CD14-positive monocyte (primary cell): ENCODE measurements around the gene TRIM37. TPM values are rescaled to one million over a fixed set of nuclear protein-coding genes. Genes with fewer than 3 reads are reported as not detected.
"Not testable (repeated sequence)": the region's sequence is repeated elsewhere in the genome, so short reads cannot be mapped to it uniquely, and the experiment has no call there.

Experiments used
- DNase-seq, 3 donors: peaks; one replicate each; pipeline ENCODE4 v3.0.0-alpha.2; 2011 to 2022
- H2AFZ ChIP-seq: 2 replicates; pipeline ENCODE4 v1.6.0; 2012; ENCODE audit warnings: mild to moderate bottlenecking, low read depth, low read length, inconsistent platforms; ENCODE audit not compliant: insufficient read depth, poor library complexity, severe bottlenecking
- H3K27ac ChIP-seq, 2 donors: 1 replicate in 1 of 2; 2 replicates in 1 of 2; pipeline ENCODE4 v1.5.1; 2012 to 2013; ENCODE audit warnings: low read length in 2 of 2, control low read depth in 1 of 2, inconsistent platforms in 1 of 2, low read depth in 1 of 2, mild to moderate bottlenecking in 1 of 2
- H3K27me3 ChIP-seq, 2 donors: one replicate each; pipeline versions ENCODE4 v1.6.0 to v1.6.1; 2011 to 2013; ENCODE audit warnings: low read length in 2 of 2; ENCODE audit not compliant: control insufficient read depth in 2 of 2, insufficient read depth in 2 of 2
- H3K36me3 ChIP-seq, 2 donors: replicated peaks in 1 of 2; 1 replicate in 1 of 2; 2 replicates in 1 of 2; pipeline versions ENCODE4 v1.5.1 to v1.6.1; 2012 to 2013; ENCODE audit warnings: low read length in 2 of 2, control low read depth in 1 of 2, inconsistent platforms in 1 of 2, mild to moderate bottlenecking in 1 of 2; ENCODE audit not compliant: insufficient read depth in 2 of 2, control insufficient read depth in 1 of 2
- H3K4me1 ChIP-seq, 2 donors: 1 replicate in 1 of 2; 2 replicates in 1 of 2; pipeline versions ENCODE4 v1.5.1 to v1.6.1; 2012 to 2013; ENCODE audit warnings: low read length in 2 of 2, control low read depth in 1 of 2, inconsistent platforms in 1 of 2, mild to moderate bottlenecking in 1 of 2, moderate library complexity in 1 of 2; ENCODE audit not compliant: insufficient read depth in 2 of 2, control insufficient read depth in 1 of 2
- H3K4me2 ChIP-seq: replicated peaks from 2 replicates; pipeline ENCODE3; 2012; ENCODE audit warnings: low read length, moderate library complexity, mild to moderate bottlenecking; ENCODE audit not compliant: poor library complexity, severe bottlenecking; ENCODE audit errors: extremely low read depth
- H3K4me3 ChIP-seq, 3 experiments: fragments of 200-600 bp in 1 of 3; sonication (generic) in 1 of 3; replicated peaks in 1 of 3; 1 replicate in 2 of 3; 2 replicates in 1 of 3; pipeline ENCODE4 v1.5.1; 2011 to 2013; ENCODE audit warnings: low read length in 3 of 3, mild to moderate bottlenecking in 3 of 3, control low read depth in 2 of 3, low read depth in 2 of 3, inconsistent platforms in 1 of 3, moderate library complexity in 1 of 3
- H3K79me2 ChIP-seq: 2 replicates; pipeline ENCODE4 v1.6.0; 2012; ENCODE audit warnings: mild to moderate bottlenecking, control low read depth, inconsistent platforms, low read length, moderate library complexity; ENCODE audit not compliant: insufficient read depth
- H3K9ac ChIP-seq: 2 replicates; pipeline ENCODE4 v1.6.0; 2017; ENCODE audit warnings: low read length, mild to moderate bottlenecking; ENCODE audit not compliant: insufficient read depth, poor library complexity, severe bottlenecking
- H3K9me3 ChIP-seq, 2 donors: replicated peaks in 1 of 2; 1 replicate in 1 of 2; 2 replicates in 1 of 2; pipeline versions ENCODE4 v1.5.1 to v1.6.1; 2012 to 2013; ENCODE audit warnings: low read length in 2 of 2, control low read depth in 1 of 2; ENCODE audit not compliant: control insufficient read depth in 1 of 2, insufficient read depth in 1 of 2
- H4K20me1 ChIP-seq: 2 replicates; pipeline ENCODE4 v1.6.0; 2012; ENCODE audit warnings: mild to moderate bottlenecking, low read length, control low read depth, moderate library complexity; ENCODE audit not compliant: insufficient read depth
- H3K27ac Mint-ChIP-seq, 7 donors: one replicate each; pipeline ENCODE4 v1.8.0; 2020; ENCODE audit warnings: mild to moderate bottlenecking in 7 of 7, mixed read lengths in 7 of 7, moderate library complexity in 6 of 7, inconsistent platforms in 2 of 7
- H3K27me3 Mint-ChIP-seq, 3 donors: one replicate each; pipeline ENCODE4 v1.8.0; 2021 to 2022; ENCODE audit warnings: low read depth in 3 of 3, mild to moderate bottlenecking in 3 of 3, mixed read lengths in 3 of 3, moderate library complexity in 3 of 3, inconsistent platforms in 1 of 3
- H3K36me3 Mint-ChIP-seq, 2 donors: one replicate each; pipeline ENCODE4 v1.8.0; 2020; ENCODE audit warnings: mixed read lengths in 2 of 2, inconsistent platforms in 1 of 2, mild to moderate bottlenecking in 1 of 2
- H3K4me1 Mint-ChIP-seq: one replicate; pipeline ENCODE4 v1.8.0; 2020; ENCODE audit warnings: mild to moderate bottlenecking, mixed read lengths
- H3K4me3 Mint-ChIP-seq, 2 donors: one replicate each; pipeline ENCODE4 v1.8.0; 2020; ENCODE audit warnings: mild to moderate bottlenecking in 2 of 2, mixed read lengths in 2 of 2, moderate library complexity in 1 of 2
- H3K9me3 Mint-ChIP-seq, 7 donors: one replicate each; pipeline ENCODE4 v1.8.0; 2020 to 2022; ENCODE audit warnings: mixed read lengths in 7 of 7, mild to moderate bottlenecking in 6 of 7, moderate library complexity in 6 of 7, inconsistent platforms in 2 of 7
- CTCF ChIP-seq: fragments of 200-600 bp; IDR thresholded peaks from one replicate; pipeline ENCODE4 v1.8.0; 2022; ENCODE audit warnings: antibody characterized with exemption, mild to moderate bottlenecking
- WGBS: methylation state at CpG from one replicate; pipeline ENCODE4 v1.1.5; 2013; ENCODE audit warnings: missing lambda C conversion rate; ENCODE audit not compliant: insufficient coverage; 5-methylcytosine and 5-hydroxymethylcytosine counted together
- intact Hi-C, 2 donors: fragments of 100-400 bp; cut with micrococcal nuclease; formaldehyde crosslinking; loops; one replicate each; pipeline versions ENCODE4 v1.15.0 to v1.15.1; 2023
- polyA plus RNA-seq, 3 donors: library from polyadenylated mRNA; depleted of rRNA in 1 of 3; unstranded in 2 of 3; stranded (reverse) in 1 of 3; fragments of 300-500 nt in 2 of 3; fragments of >200 nt in 1 of 3; fragmentation: Illumina TruSeq in 2 of 3; gene quantifications; 1 replicate in 2 of 3; 2 replicates in 1 of 3; pipeline ENCODE4 v1.2.3, GENCODE V29; 2012 to 2021

Gene TRIM37
- polyA plus RNA-seq, 3 donors: 2.7 to 6.1 (median 5.3) TPM

- H3K4me2 ChIP-seq: no peak overlapping the region
- no CpG with 5 or more reads among the region's 8 CpGs for WGBS
- Mint-ChIP-seq H3K36me3 (peaks cover 19 to 25% of the 10 kb centered on the region in 2 donors), H3K9me3 (peaks cover 0 to 3% (median 0%) of the 10 kb centered on the region in 7 donors), H3K27me3 (no peaks in the 10 kb centered on the region), H3K4me3 (no peak overlapping the region), H3K27ac (peak overlapping the region in 1 of 7 donors; percentile 38), H3K4me1 (no peaks in the 10 kb centered on the region)
- no peak for DNase-seq
- no peak overlapping the region for H3K4me3 ChIP-seq
- no peak overlapping the region for H2AFZ ChIP-seq
- H3K9ac ChIP-seq: no peak overlapping the region
- no peaks in the 10 kb centered on the region for H3K4me1 ChIP-seq
- no peaks in the 10 kb centered on the region for H3K27me3 ChIP-seq
- H4K20me1 ChIP-seq: no peaks in the 10 kb centered on the region
- no peaks in the 10 kb centered on the region for H3K9me3 ChIP-seq
- H3K27ac ChIP-seq: no peak overlapping the region
- intact Hi-C loops: no loop called here
- peaks cover 23% of the 10 kb centered on the region for H3K79me2 ChIP-seq
- TF ChIP-seq CTCF: no peak
- H3K36me3 ChIP-seq: peaks cover 5 to 22% of the 10 kb centered on the region in 2 donors
These were observed 12.9 kb downstream of the TRIM37 start for GRCh38 chr17:59093702-59094231.

- peaks cover 20% of the 10 kb centered on the region for H3K79me2 ChIP-seq
- no peaks in the 10 kb centered on the region for H3K27me3 ChIP-seq
- WGBS: 87% methylated on average over 1 of the region's 4 CpGs
- no peak for TF ChIP-seq CTCF
- no peak overlapping the region for H3K4me3 ChIP-seq
- H3K4me1 ChIP-seq: no peaks in the 10 kb centered on the region
- no peaks in the 10 kb centered on the region for H3K9me3 ChIP-seq
- no peak overlapping the region for H3K9ac ChIP-seq
- intact Hi-C loops: no loop called here
- H3K27ac ChIP-seq: no peak overlapping the region
- no peak overlapping the region for H3K27ac Mint-ChIP-seq
- peaks cover 23 to 25% of the 10 kb centered on the region in 2 donors for H3K36me3 Mint-ChIP-seq
- DNase-seq: no peak
- H3K4me2 ChIP-seq: no peak overlapping the region
- no peaks in the 10 kb centered on the region for H3K4me1 Mint-ChIP-seq
- no peaks in the 10 kb centered on the region for H3K27me3 Mint-ChIP-seq
- H4K20me1 ChIP-seq: no peaks in the 10 kb centered on the region
- H3K9me3 Mint-ChIP-seq: peaks cover 0 to 3% (median 0%) of the 10 kb centered on the region in 7 donors
- no peak overlapping the region for H2AFZ ChIP-seq
- H3K4me3 Mint-ChIP-seq: no peak overlapping the region
- H3K36me3 ChIP-seq: peaks cover 8 to 26% of the 10 kb centered on the region in 2 donors
These were observed 13.5 kb downstream of the TRIM37 start for GRCh38 chr17:59093145-59093701.

GRCh38 chr17:59090593-59090992 lies 16.1 kb downstream of the TRIM37 start:
- intact Hi-C loops, H3K27ac ChIP-seq, H2AFZ ChIP-seq, H3K4me1 Mint-ChIP-seq, H3K27me3 ChIP-seq, H4K20me1 ChIP-seq, H3K9me3 Mint-ChIP-seq, DNase-seq, H3K79me2 ChIP-seq, H3K27me3 Mint-ChIP-seq, H3K4me3 ChIP-seq, H3K4me1 ChIP-seq, H3K4me2 ChIP-seq, H3K27ac Mint-ChIP-seq, H3K9me3 ChIP-seq, H3K9ac ChIP-seq, H3K4me3 Mint-ChIP-seq: not testable (repeated sequence)
- H3K36me3 ChIP-seq: peaks cover 14 to 40% of the 10 kb centered on the region in 2 donors
- 90% methylated on average over 2 of the region's 12 CpGs for WGBS
- H3K36me3 Mint-ChIP-seq: peaks cover 23 to 28% of the 10 kb centered on the region in 2 donors
